Measurements from ENCODE around the gene MALAT1.
"Not testable (repeated sequence)": the region's sequence is repeated elsewhere in the genome, so short reads cannot be mapped to it uniquely, and the experiment has no call there.

MALAT1 gene

DNA sequence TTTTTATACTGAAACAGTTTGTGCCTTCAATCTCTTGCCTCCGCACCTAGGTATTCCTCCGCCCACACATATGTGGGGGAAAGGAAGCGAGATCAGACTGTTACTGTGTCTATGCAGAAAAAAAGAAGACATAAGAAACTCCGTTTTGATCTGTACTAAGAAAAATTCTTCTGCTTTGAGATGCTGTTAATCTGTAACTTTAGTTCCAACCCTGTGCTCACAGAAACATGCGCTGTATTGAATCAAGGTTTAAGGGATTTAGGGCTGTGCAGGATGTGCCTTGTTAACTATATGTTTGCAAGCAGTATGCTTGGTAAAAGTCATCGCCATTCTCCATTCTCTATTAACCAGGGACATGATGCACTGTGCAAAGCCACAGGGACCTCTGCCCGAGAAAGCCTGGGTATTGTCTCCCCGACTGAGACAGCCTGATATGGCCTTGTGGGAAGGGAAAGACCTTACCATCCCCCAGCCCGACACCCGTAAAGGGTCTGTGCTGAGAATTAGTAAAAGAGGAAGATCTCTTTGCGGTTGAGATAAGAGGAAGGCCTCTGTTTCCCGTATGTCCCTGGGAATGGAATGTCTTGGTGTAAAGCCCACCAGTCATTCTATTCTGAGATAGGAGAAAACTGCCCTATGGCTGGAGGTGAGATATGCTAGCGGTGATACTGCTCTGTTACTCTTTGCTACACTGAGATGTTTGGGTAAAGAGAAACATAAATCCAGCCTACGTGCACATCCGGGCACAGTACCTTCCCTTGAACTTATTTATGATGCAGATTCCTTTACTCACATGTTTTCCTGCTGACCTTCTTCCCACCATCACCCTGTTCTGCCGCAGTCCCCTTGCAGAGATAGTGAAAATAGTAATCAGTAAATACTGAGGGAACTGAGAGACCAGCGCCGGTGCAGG, 24.1 kb downstream of the MALAT1 start:
- DNase-seq: not testable (repeated sequence)

DNA sequence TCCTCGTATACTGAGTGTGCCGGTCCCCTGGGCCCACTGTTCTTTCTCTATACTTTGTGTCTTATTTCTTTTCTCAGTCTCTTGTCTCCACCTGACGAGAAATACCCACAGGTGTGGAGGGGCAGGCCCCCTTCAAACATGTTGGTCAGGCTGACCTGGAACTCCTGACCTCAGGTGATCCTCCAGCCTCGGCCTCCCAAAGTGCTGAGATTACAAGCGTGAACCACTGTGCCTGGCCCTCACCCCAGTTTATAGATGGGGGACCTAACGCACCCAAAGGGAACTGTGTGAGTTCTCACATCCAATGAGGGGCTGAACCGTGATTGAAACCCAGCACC, 24.8 kb downstream of the MALAT1 start:
- DNase-seq: not testable (repeated sequence)

DNA sequence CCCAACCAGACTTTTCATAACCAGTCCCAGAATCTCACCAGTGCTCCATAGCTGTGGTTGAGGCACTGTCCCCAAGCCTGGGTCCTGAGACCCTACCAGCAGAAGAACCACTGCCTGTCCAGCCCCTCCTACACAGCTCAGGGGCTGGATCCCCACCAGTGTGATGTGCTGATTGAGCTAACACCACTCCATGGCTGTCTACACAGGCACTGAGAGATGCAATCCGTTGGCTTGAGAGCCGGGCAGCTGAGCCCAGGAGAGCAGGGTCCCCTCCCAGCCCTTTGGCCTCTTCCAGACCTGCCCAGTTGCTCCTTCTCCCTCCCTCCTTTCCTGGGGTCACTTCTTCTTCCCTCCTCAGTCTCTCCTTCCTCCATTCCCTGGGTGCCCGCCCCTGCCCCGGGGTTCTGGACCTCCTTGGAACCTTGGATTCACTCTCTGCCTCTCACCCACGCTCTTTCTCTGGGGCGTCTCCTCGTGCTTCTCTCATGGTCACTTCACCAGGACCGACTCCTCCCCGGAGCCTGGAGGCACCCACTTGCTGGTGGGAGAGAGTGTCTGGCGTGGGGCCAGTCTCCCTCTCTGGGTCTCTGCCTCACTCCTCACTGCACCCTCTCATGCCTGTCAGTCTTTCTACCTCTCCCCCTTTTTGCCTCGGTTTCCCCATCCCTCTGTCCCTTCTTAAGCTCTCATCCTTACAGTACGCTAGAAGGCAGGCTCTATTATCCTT, 25.3 kb downstream of the MALAT1 start:
- DNase-seq: no peak

DNA sequence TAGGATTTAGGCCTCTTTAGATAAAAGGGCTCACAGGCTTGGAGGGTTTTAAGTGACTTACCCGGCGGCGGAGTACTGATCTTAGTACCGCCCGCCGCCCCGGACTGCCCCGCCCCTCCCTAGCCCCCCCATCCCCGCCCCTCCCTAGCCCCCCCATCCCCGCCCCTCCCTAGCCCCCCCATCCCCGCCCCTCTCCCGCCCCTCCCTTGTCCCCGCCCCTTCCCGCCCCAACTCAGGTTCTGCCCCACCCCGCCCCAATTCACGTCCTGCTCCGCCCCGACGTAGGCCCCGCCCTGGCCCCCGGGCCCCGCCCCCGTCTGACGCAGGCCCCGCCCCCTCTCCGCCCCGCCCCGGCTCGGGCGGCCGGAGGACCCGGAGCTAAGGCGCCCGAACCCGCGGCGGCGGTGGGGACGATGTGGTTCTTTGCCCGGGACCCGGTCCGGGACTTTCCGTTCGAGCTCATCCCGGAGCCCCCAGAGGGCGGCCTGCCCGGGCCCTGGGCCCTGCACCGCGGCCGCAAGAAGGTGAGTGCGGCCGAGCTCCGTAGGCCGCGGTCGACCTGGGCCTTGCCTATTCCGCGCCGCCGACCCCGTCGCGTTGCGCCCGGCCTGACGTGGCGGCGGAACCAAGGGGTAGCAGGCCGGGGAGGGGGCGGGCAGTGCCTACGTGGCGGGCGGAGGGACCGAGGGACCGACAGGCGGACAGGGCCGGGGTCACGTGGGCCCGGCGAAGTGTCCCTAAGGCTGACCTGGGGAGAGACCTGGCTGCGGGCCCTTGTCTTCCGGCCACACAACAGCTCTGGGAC, 26.1 kb downstream of the MALAT1 start, which contains the start of gene SCYL1:
Gene SCYL1 (plus strand): TSS at position 343 of the 805 bp plus-strand sequence. CDS start 71 bp downstream, at position 414.
- DNase-seq: peak; percentile 10

DNA sequence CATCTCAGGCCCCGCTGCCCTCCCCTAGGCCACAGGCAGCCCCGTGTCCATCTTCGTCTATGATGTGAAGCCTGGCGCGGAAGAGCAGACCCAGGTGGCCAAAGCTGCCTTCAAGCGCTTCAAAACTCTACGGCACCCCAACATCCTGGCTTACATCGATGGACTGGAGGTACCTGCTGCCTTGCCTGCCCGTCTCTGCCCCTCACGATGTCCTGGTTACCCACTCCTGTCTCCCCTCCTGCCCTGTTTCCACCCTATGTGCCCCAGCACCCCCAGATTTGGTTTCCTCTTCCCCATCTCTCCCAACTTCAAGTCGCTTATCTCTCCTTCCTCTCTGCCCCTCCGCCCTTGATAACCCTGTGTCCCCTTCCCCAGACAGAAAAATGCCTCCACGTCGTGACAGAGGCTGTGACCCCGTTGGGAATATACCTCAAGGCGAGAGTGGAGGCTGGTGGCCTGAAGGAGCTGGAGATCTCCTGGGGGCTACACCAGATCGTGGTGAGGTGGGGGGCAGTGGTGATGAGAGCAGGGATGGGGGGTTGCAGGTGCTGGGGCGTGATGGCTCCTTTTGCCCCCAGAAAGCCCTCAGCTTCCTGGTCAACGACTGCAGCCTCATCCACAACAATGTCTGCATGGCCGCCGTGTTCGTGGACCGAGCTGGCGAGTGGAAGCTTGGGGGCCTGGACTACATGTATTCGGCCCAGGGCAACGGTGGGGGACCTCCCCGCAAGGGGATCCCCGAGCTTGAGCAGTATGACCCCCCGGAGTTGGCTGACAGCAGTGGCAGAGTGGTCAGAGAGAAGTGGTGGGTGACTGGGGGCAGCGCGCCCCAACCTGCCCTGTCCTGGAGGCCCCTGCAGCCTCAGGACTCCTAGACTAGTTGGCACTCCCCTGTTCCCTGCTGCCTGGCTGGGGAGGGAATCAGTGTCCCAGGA, 27.0 kb downstream of the MALAT1 start:
- no peak for DNase-seq

DNA sequence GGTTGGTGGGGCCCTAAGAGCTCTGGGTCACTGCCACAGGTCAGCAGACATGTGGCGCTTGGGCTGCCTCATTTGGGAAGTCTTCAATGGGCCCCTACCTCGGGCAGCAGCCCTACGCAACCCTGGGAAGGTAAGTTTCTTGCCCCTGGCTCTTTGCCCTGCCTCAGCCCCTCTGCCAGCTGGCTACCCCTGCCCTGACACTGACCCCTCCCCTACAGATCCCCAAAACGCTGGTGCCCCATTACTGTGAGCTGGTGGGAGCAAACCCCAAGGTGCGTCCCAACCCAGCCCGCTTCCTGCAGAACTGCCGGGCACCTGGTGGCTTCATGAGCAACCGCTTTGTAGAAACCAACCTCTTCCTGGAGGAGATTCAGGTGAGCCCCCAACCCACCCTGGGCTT, 27.9 kb downstream of the MALAT1 start:
- DNase-seq: no peak

DNA sequence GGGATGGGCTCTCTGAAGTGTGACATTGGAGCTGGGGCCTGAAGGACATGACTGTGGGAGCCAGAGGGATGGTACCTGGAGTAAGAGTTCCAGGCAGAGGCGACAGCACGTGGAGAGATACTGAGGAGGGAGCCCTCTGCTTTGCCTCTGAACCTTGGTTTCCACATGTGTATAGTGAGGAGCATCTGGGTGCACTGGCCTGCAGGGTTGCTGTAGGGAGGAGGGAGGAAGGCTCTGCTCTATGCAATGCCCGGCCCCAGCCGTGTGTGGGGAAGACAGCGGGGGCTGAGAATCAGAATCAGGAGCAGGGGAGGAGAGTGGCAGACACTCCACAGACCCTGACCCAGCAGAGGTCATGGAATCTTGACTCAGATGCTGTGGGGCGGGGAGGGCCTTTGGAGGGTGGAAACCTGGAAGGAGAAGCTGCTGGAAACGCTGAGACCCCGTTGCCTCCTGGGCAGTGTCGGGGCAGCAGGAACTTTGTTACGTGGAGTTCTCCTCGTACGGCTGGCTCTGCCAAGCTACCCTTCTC, 30.0 kb downstream of the MALAT1 start:
- no peak for DNase-seq

DNA sequence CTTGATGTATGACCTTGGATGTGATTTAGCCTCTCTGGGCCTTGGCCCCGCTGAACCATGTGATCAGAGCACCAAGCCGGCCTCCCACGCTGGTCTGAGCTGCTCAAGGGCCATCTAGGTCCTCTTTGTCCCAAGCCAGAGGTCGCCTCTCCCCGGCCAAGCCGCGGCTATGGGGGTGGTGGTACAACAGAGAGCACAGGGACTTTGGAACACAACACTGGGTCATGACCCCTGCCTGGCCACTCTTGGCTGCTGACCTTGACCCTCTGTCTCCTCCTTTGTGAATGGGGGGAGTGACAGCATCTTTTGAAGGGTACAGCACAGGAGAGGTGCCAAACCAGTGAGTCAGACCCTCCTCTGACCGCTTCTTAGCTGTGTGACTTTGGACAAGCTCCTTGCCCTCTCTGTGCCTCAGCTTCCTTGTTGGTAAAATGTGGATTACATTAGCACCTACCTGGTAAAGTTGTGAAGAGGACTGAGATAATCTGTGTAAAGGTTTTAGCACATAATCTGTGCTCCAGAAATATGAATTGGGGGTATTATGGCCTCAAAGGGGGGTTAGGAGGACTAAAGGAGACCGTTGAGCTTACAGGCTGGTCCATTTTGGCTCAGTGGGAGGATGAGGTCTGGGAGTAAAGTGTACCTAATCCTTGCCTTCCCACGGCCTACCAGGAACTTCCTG, 30.8 kb downstream of the MALAT1 start:
- DNase-seq: no peak

DNA sequence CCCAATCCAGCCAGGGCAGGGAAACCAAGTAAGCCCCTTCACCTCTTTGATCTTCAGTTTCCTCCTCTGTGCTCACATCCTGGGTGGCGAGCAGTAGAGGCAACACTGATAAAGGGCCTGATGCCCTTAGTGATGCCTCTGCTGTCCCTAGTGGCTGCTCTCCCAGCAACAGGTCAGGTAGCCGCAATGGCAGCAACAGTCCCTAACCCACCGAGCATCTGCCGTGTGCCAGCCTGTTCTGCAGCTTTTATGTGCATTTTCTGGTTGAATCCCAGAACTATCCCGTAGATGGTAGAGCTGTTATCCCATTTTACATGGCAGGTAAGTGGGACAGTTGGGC, 31.3 kb downstream of the MALAT1 start:
- no peak for DNase-seq

DNA sequence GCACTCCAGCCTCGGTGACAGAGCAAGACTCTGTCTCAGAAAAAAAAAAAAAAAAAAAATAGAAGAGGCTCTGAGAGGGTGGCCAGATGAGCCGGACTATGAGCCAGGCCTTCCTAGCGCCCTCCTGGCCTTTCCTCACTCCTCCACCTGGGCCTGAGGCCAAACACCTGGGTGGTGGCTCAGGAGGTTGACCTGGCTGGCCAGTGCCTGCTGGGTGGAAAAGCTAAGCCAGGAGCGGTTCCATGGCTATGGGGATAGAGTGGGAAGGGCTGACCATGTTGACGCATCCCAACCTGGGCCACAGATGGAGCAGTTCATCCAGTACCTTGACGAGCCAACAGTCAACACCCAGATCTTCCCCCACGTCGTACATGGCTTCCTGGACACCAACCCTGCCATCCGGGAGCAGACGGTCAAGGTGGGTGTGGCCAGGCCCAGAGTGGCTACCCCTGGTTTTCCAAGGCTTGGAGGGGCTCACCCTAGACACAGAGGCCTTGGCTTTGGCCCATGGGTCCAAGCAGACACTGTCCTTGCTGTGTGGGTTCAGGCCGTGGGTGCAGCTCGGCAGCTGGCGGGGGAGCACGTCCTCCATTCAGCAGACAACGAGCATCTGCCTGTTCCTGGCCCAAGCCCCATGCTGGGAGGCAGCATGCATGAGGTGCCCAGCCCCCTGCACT, 33.7 kb downstream of the MALAT1 start:
- no peak for DNase-seq

DNA sequence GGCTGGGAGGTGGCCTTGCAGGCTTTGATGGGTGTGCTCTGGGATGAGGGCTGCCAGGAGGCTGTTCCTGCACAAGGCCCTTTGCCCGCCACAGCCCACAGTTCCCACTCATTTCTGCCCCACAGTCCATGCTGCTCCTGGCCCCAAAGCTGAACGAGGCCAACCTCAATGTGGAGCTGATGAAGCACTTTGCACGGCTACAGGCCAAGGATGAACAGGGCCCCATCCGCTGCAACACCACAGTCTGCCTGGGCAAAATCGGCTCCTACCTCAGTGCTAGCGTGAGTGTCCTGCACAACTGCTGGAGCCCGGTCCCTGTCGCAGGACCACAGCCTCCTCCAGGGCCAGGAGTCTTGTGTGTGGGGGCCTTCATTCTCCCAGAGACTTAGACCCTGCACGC, 36.3 kb downstream of the MALAT1 start:
- no peak for DNase-seq

DNA sequence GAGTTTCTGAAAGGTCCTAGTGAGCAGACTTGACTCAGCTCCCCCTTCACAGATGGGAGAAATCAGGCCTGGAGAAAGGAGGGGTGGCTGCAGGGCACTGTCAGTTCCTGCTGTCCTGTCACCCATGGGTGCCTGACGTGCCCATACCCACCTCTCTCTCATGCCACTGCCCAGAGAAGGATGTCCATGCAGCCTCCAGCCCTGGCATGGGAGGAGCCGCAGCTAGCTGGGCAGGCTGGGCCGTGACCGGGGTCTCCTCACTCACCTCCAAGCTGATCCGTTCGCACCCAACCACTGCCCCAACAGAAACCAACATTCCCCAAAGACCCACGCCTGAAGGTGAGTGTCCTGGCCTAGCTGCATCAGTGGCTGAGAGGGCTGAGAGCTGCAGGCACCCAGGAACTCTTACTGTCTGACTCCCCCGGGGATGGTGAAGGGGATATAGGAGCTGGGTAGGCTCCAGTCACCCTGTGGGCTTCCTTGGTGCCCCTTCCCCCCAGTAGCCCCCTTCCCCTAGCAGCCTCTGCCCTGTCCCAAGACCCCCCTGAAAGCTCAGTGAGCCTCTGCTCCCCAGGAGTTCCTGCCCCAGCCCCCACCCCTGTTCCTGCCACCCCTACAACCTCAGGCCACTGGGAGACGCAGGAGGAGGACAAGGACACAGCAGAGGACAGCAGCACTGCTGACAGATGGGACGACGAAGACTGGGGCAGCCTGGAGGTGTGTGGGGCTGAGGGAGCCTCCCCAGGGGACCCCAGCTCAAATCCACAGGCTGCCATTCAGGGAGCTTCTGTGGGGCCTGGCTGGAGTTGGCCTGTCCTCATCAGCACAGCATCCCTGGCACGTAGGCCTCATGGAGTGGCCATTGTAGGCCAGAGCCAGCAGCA, 37.8 kb downstream of the MALAT1 start:
- DNase-seq: no peak

DNA sequence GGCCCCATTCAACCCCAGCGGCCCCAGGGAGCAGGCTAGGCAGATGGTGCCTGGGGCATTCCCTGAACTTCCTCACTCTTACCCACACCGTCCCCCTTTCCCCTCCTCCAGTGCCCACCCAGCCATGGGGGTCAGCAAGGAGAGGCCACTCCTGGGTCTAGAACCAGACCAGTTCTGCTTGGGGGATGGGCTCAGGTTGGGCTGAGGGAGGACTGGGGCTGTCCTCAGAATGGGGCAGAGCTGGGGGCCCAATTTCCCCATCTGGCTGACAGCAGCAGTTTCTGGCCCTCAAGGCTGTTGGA, 38.4 kb downstream of the MALAT1 start:
- no peak for DNase-seq

DNA sequence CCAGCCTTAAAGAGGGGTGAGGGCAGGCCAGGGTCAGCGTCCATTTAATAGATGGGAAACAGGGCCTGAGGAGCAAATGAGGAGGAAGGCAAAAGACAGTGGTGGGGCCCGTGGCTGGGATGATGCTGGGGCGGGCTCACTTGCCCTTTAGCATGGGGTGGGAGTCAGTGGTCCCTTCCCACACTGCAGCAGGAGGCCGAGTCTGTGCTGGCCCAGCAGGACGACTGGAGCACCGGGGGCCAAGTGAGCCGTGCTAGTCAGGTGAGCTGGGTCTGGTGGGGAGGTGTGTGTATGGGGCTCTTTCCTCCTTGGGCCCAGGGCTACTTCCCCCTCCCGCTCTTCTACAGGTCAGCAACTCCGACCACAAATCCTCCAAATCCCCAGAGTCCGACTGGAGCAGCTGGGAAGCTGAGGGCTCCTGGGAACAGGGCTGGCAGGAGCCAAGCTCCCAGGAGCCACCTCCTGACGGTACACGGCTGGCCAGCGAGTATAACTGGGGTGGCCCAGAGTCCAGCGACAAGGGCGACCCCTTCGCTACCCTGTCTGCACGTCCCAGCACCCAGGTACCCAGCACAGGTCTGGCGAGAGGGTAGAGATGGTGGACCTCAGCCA, 38.9 kb downstream of the MALAT1 start:
- DNase-seq: no peak

DNA sequence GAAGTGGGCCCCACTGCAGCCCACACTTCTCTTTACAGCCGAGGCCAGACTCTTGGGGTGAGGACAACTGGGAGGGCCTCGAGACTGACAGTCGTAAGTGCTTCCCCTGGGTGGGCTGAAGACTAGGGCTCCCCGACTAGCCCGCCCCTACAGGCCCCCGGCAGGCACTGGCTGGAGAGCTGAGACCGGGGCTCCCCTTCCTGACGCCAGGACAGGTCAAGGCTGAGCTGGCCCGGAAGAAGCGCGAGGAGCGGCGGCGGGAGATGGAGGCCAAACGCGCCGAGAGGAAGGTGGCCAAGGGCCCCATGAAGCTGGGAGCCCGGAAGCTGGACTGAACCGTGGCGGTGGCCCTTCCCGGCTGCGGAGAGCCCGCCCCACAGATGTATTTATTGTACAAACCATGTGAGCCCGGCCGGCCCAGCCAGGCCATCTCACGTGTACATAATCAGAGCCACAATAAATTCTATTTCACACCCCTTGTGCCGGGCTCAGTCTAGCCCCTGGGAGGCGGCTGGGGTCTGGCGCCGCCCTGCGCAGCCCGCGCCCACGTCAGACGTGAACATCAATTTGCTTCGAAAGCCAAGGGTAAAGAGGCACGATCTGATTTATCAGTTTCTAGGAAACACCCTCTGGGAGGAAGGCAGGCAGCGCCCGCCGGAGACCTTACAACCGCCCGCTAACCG, 39.5 kb downstream of the MALAT1 start:
- no peak for DNase-seq

DNA sequence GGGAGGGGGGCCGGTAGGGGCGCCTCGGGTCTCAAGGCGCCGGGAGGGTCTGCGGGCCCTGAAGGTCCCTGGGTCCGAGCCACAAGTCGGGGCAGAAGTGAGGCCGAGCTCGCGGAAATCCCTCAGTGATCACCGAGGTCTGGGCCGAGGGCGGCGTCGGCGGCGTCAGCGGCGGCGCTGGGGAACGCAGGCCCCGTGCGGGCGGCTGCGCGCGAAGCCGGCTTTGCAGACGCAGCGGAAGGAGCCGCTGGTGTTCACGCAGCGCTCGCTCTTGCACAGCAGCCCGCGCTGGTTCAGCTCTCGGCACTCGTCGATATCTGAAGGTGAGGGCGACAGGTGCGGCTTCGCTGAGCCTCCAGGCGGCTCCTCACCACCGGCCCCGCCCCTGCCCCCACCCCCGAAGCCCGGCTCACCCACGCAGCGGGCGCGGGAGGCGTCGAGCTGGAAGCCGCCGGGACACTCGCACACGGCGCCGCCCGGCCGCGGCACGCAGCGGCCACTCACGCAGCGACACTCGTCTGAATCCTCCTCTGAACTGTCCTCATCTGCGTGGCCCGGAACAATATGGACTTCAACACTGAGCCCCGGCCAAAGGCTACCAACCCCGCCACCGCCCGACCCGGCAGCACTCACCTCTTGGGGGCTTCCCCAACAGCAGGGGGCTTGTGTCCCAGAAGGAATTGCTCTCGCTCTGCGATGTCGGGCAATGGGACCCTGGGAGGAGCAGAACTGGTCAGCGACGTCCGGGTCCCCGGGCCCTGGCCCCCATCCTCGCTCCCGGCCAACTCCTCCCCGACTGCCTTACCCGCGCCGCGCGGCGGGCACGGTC, 40.3 kb downstream of the MALAT1 start:
- no peak for DNase-seq

DNA sequence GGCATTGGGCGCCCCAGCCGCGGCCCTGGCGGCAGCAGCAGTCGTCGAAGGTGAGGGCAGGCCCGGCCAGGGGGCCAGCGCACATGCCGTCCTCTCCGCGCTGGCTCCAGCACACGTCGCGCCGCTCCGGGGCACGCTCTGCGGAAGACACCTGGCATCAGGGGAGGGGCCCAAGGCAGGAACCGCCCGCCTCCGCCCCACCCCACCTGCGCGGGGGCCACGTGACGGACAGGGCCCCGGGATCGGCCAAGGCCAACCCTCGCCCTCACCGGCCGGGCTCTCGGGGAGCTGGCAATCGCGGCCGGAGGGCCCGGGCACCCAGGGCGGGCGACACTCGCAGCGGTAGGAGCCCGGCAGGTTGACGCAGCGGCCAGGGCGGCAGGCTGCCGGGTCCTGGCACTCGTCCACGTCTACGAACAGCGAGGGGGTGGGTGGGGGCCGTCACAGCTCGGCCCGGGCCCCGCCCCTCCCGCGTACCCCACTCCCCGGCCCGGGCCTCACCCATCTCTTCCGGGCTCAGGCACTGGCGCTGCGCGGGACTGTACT, 41.0 kb downstream of the MALAT1 start:
- DNase-seq: no peak

Measured in GOT3 (cell line).